Measurements from ENCODE around the gene CST11. TPM values are rescaled to one million over a fixed set of nuclear protein-coding genes. Genes with fewer than 3 reads are reported as not detected.

Gene CST11
- total and polyA plus RNA-seq, 10 of the 15 experiments (the other 5 are each of a cell fraction or from before 2014, with no cell fraction given), result 0.33 TPM; not detected in 9

DNA sequence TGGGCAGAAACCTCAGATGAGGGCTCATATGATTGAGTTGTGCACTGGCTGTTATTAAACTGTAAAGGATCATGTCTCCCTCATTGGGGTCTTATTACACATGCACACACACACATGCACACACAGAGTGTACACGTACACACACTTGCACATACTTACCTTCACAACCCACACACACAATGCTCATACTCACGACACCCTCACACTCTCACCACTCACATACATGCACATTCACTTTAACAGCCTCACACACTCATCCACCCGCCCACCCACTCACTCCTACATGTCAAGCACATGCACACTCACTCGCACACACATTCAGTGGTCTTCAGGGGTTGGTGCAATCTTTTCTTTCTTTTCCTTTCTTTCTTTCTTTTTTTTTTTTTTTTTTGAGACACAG, 7.8 kb downstream of the CST11 start:
- ChIA-PET RAD21 (ENCODE audit: unreplicated experiment) (interaction anchor here (3.1 kb wide), 1 partner anchor 95 kb away, joined by 23 read pairs; the partner anchor contains the start of gene NXT1), POLR2A (interaction anchor here (1.1 kb wide), 1 partner anchor 14 kb away, joined by 3 read pairs; no protein-coding TSS in a partner anchor), SMC1A (ENCODE audit: uncharacterized antibody, unreplicated experiment) (interaction anchor here (2.1 kb wide), 1 partner anchor 95 kb away, joined by 8 read pairs; no protein-coding TSS in a partner anchor), CTCF (interaction anchor here (0.7 to 3.7 kb wide), 9 partner anchors 8 to 210 kb away, joined by 3 to 44 read pairs (median 12); partner anchors contain the start of genes NAPB and NXT1)
- Histone ChIP-seq H3K4me2 (ENCODE audit: control insufficient read depth, insufficient read depth) (no peak overlapping the region), H3K27me3 (replicated peaks in 1 of 2; ENCODE audit: control insufficient read depth in 2 of 2, insufficient read depth in 2 of 2, low read length in 1 of 2) (no peaks in the 10 kb centered on the region), H3K79me2 (ENCODE audit: control insufficient read depth, insufficient read depth, low read length) (no peaks in the 10 kb centered on the region), H4K20me1 (ENCODE audit: control insufficient read depth, insufficient read depth) (no peaks in the 10 kb centered on the region), H3K9me3 (replicated peaks; ENCODE audit: control insufficient read depth, insufficient read depth, low read length) (no peaks in the 10 kb centered on the region), H3K27ac (ENCODE audit: control insufficient read depth, insufficient read depth) (no peak overlapping the region), H2AFZ (ENCODE audit: control insufficient read depth, low read depth, low read length) (no peak overlapping the region), H3K4me3 (no peak overlapping the region), H3K9ac (ENCODE audit: control insufficient read depth, insufficient read depth, low read length) (no peak overlapping the region), H3K4me1 (ENCODE audit: control insufficient read depth, insufficient read depth, low read length) (peaks cover 3% of the 10 kb centered on the region; the same call in 1 of the 2 replicates), H3K36me3 (ENCODE audit: control insufficient read depth in 2 of 2, insufficient read depth in 2 of 2, low read length in 1 of 2) (no peaks in the 10 kb centered on the region)
- TF ChIP-seq CHD4 (IDR thresholded peaks at IDR 0.05), result no peak
- no peak for TF ChIP-seq ZNF622 (IDR thresholded peaks at IDR 0.05)
- TF ChIP-seq, protein P1, sequence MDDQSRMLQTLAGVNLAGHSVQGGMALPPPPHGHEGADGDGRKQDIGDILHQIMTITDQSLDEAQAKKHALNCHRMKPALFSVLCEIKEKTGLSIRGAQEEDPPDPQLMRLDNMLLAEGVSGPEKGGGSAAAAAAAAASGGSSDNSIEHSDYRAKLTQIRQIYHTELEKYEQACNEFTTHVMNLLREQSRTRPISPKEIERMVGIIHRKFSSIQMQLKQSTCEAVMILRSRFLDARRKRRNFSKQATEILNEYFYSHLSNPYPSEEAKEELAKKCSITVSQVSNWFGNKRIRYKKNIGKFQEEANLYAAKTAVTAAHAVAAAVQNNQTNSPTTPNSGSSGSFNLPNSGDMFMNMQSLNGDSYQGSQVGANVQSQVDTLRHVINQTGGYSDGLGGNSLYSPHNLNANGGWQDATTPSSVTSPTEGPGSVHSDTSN (IDR thresholded peaks at IDR 0.05; ENCODE audit: insufficient replicate concordance, low read depth, low read length), result peak; percentile 58
- no peak for TF ChIP-seq NR2C2 (IDR thresholded peaks at IDR 0.05; ENCODE audit: borderline replicate concordance, control insufficient read depth, insufficient read length, low read depth)
- no peak for TF ChIP-seq MEF2A (IDR thresholded peaks at IDR 0.05; ENCODE audit: insufficient read depth, low read depth, low read length)
- TF ChIP-seq MAX (IDR thresholded peaks at IDR 0.05; ENCODE audit: low read depth, low read length), result no peak
- TF ChIP-seq KAT2A (conservative IDR thresholded peaks at IDR 0.05; ENCODE audit: control insufficient read depth, low read depth, low read length), result no peak
- no peak for TF ChIP-seq SIX5 (IDR thresholded peaks at IDR 0.05; ENCODE audit: low read depth, low read length, severe bottlenecking)
- no peak for TF ChIP-seq ZNF24 (IDR thresholded peaks at IDR 0.05)
- TF ChIP-seq, protein P2, sequence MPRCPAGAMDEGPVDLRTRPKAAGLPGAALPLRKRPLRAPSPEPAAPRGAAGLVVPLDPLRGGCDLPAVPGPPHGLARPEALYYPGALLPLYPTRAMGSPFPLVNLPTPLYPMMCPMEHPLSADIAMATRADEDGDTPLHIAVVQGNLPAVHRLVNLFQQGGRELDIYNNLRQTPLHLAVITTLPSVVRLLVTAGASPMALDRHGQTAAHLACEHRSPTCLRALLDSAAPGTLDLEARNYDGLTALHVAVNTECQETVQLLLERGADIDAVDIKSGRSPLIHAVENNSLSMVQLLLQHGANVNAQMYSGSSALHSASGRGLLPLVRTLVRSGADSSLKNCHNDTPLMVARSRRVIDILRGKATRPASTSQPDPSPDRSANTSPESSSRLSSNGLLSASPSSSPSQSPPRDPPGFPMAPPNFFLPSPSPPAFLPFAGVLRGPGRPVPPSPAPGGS (IDR thresholded peaks at IDR 0.05; ENCODE audit: borderline replicate concordance, insufficient read depth, low read depth, low read length, poor library complexity, severe bottlenecking), result peak; percentile 99
- TF ChIP-seq ATF3 (IDR thresholded peaks at IDR 0.05; ENCODE audit: borderline replicate concordance, extremely low read depth, low read depth, low read length), result no peak
- peak; percentile 40; the same call in 1 of the 2 replicates for TF ChIP-seq TCF3 (IDR thresholded peaks at IDR 0.05; ENCODE audit: borderline replicate concordance, insufficient read depth, low read depth, low read length)
- TF ChIP-seq SMAD1 (IDR thresholded peaks at IDR 0.05; ENCODE audit: low read depth, partially characterized antibody), result no peak
- ATAC-seq (no peak), DNase-seq (ENCODE audit: low read depth, low spot score) (no peak), FAIRE-seq (no peak)
- in situ Hi-C loops (cut with MboI) (no loop called here), intact Hi-C loops (cut with micrococcal nuclease; ENCODE audit: unreplicated experiment) (loop anchor here (5.0 kb wide), 1 partner anchor 222 kb away; no protein-coding TSS in a partner anchor)
- 17% methylated on average over 4 of the region's 4 CpGs for whole genome bisulfite sequencing (ENCODE audit: insufficient coverage, insufficient replicate concordance, low lambda C conversion rate, missing lambda C conversion rate)
- no TSS peak for BruUV-seq (replicated peaks)
